Endothelial cell of umbilical vein (primary cell): Measurements from ENCODE around the gene HIRA. TPM values are rescaled to one million over a fixed set of nuclear protein-coding genes. Genes with fewer than 3 reads are reported as not detected.

Experiments used
- BruUV-seq: library from RNA; stranded (reverse); fragments of 400-500 nt; replicated peaks from 2 replicates; lab custom pipeline; 2021; lab: Mats Ljungman, UMichigan
- CTCF ChIA-PET: fragments of 300-600, 350-600 bp; sonication (Branson Sonifier 250); formaldehyde crosslinking; loops from one replicate; lab custom pipeline; 2021; ENCODE audit warnings: antibody characterized with exemption, inconsistent platforms; lab: Charles Lee
- POLR2A ChIA-PET: fragments of 300-600, 350-600 bp; sonication (Branson Sonifier 250); formaldehyde crosslinking; loops from one replicate; lab custom pipeline; 2021; ENCODE audit warnings: antibody characterized with exemption, inconsistent platforms; lab: Charles Lee
- DNase-seq: peaks from one replicate; pipeline ENCODE4 v3.0.0-alpha.2; 2011; ENCODE audit warnings: low read depth, low spot score
- FAIRE-seq: peaks from 2 replicates; lab custom pipeline; 2011; peaks lifted over from hg19 to GRCh38; lab: Jason Lieb, UNC
- H2AFZ ChIP-seq: 2 replicates; pipeline ENCODE4 v1.6.0; 2012; ENCODE audit warnings: low read depth, low read length, control low read depth, inconsistent platforms
- H3K27ac ChIP-seq: 2 replicates; pipeline ENCODE4 v1.5.1; 2011; ENCODE audit warnings: low read depth, mild to moderate bottlenecking, control low read depth, low read length, moderate library complexity; ENCODE audit not compliant: insufficient read depth
- H3K27me3 ChIP-seq, 2 experiments: 2 replicates each; pipeline versions ENCODE4 v1.6.0 to v1.6.1; 2011; ENCODE audit warnings: low read length in 2 of 2, mixed read lengths in 1 of 2; ENCODE audit not compliant: control insufficient read depth in 2 of 2, insufficient read depth in 2 of 2
- H3K36me3 ChIP-seq, 2 experiments: 2 replicates in 1 of 2; 3 replicates in 1 of 2; pipeline ENCODE4 v1.5.1; 2011; ENCODE audit warnings: low read length in 2 of 2, mild to moderate bottlenecking in 1 of 2, moderate library complexity in 1 of 2; ENCODE audit not compliant: control insufficient read depth in 2 of 2, insufficient read depth in 2 of 2; ENCODE audit errors: extremely low read depth in 1 of 2
- H3K4me1 ChIP-seq: 3 replicates; pipeline ENCODE4 v1.5.1; 2011; ENCODE audit warnings: mild to moderate bottlenecking, low read length; ENCODE audit not compliant: control insufficient read depth, insufficient read depth; ENCODE audit errors: extremely low read depth
- H3K4me2 ChIP-seq: 2 replicates; pipeline ENCODE4 v1.6.1; 2011; ENCODE audit warnings: low read length, control low read depth, mixed read lengths; ENCODE audit not compliant: insufficient read depth
- H3K4me3 ChIP-seq, 3 experiments: fragments of 200-600 bp in 1 of 3; sonication (generic), shearing (Covaris generic) in 1 of 3; replicated peaks in 1 of 3; 2 replicates each; pipeline ENCODE4 v1.5.1; 2011 to 2016; ENCODE audit warnings: control low read depth in 3 of 3, low read length in 3 of 3, mild to moderate bottlenecking in 2 of 3, inconsistent platforms in 1 of 3, low read depth in 1 of 3, moderate library complexity in 1 of 3; ENCODE audit not compliant: insufficient read depth in 1 of 3
- H3K79me2 ChIP-seq: 2 replicates; pipeline ENCODE4 v1.6.0; 2012; ENCODE audit warnings: low read length, inconsistent platforms; ENCODE audit not compliant: control insufficient read depth, insufficient read depth
- H3K9ac ChIP-seq: replicated peaks from 2 replicates; pipeline ENCODE3; 2011; ENCODE audit warnings: low read length, control low read depth; ENCODE audit not compliant: insufficient read depth; ENCODE audit errors: extremely low read depth
- H3K9me1 ChIP-seq: replicated peaks from 3 replicates; pipeline ENCODE4 v1.6.0; 2011; ENCODE audit warnings: mild to moderate bottlenecking, low read length; ENCODE audit not compliant: control insufficient read depth, insufficient read depth; ENCODE audit errors: extremely low read depth
- H3K9me3 ChIP-seq: replicated peaks from 2 replicates; pipeline ENCODE4 v1.5.1; 2012; ENCODE audit warnings: low read length, inconsistent platforms; ENCODE audit not compliant: control insufficient read depth, insufficient read depth
- H4K20me1 ChIP-seq: replicated peaks from 2 replicates; pipeline ENCODE3; 2011; ENCODE audit warnings: mild to moderate bottlenecking, low read length; ENCODE audit not compliant: control insufficient read depth, insufficient read depth; ENCODE audit errors: extremely low read depth
- CTCF ChIP-seq, 2 donors: IDR thresholded peaks; 1 replicate in 1 of 2; 2 replicates in 1 of 2; pipeline ENCODE4 v1.5.1; 2011; ENCODE audit warnings: low read length in 2 of 2, mild to moderate bottlenecking in 2 of 2, moderate library complexity in 2 of 2, control low read depth in 1 of 2, inconsistent platforms in 1 of 2, low read depth in 1 of 2; ENCODE audit not compliant: insufficient read depth in 1 of 2; ENCODE audit errors: extremely low read depth in 1 of 2
- EZH2 ChIP-seq: IDR thresholded peaks from 2 replicates; pipeline ENCODE4 v1.6.1; 2012; ENCODE audit warnings: borderline replicate concordance, low read depth, mild to moderate bottlenecking, moderate library complexity, low read length, inconsistent platforms; ENCODE audit not compliant: severe bottlenecking
- FOS ChIP-seq: IDR thresholded peaks from 2 replicates; pipeline ENCODE4 v1.6.1; 2011; ENCODE audit warnings: mild to moderate bottlenecking, low read length, moderate library complexity, borderline replicate concordance; ENCODE audit not compliant: insufficient read depth
- GATA2 ChIP-seq: IDR thresholded peaks from 2 replicates; pipeline ENCODE4 v1.7.0; 2011; ENCODE audit warnings: low read depth, mild to moderate bottlenecking, moderate library complexity, mixed read lengths, low read length; ENCODE audit not compliant: insufficient read length, insufficient read depth
- JUN ChIP-seq: IDR thresholded peaks from 2 replicates; pipeline ENCODE4 v1.6.1; 2011; ENCODE audit warnings: borderline replicate concordance, low read depth; ENCODE audit not compliant: insufficient read length, insufficient read depth
- MAX ChIP-seq: IDR thresholded peaks from 2 replicates; pipeline ENCODE4 v1.6.1; 2011; ENCODE audit not compliant: insufficient read depth, insufficient read length
- MYC ChIP-seq: IDR thresholded peaks from one replicate; pipeline ENCODE4 v1.6.1; 2011; ENCODE audit warnings: mild to moderate bottlenecking, low read depth, low read length
- POLR2A ChIP-seq: IDR thresholded peaks from 2 replicates; pipeline ENCODE4 v1.6.1; 2012; ENCODE audit warnings: low read depth, mild to moderate bottlenecking, control low read depth, low read length
- POLR2AphosphoS5 ChIP-seq: IDR thresholded peaks from 2 replicates; pipeline ENCODE4 v1.6.1; 2012; ENCODE audit warnings: low read depth, mild to moderate bottlenecking, control low read depth, low read length, moderate library complexity; ENCODE audit not compliant: insufficient read depth
- dilution Hi-C: fragments of 300-500 bp; cut with MboI; formaldehyde crosslinking; loops from one replicate; pipeline ENCODE4 v1.15.0; 2019; ENCODE audit warnings: low sequenced_read_pairs; ENCODE audit not compliant: extremely low pct_ligation_motif_present
- intact Hi-C: fragments of 100-400 bp; cut with micrococcal nuclease; formaldehyde crosslinking; loops from one replicate; pipeline ENCODE4 v1.10.0; 2022
- polyA plus RNA-seq, 4 experiments: library from polyadenylated mRNA; depleted of rRNA in 3 of 4; stranded (reverse) in 3 of 4; unstranded in 1 of 4; fragments of >200 nt; gene quantifications; 2 replicates each; pipeline versions ENCODE4 v1.2.1 to v1.2.3, GENCODE V29; 2011 to 2012; ENCODE audit warnings: missing spikeins in 1 of 4
- total RNA-seq: library from RNA; stranded (reverse); gene quantifications from 2 replicates; pipeline ENCODE4 v1.2.3, GENCODE V29; 2021

The HIRA gene
- total and polyA plus RNA-seq, 2 donors (not counting 3 experiments of a cell fraction or from before 2014, with no cell fraction given) = 17.3 to 27.7 TPM

GRCh38 chr22:19480173-19480568 is 48.6 kb upstream of the HIRA start:
- Histone ChIP-seq H3K9me3 (no peaks in the 10 kb centered on the region), H3K27ac (peak overlapping the region; percentile 100), H3K4me2 (peak overlapping the region; percentile 83), H3K9me1 (no peaks in the 10 kb centered on the region), H3K4me3 (peak overlapping the region; percentile 66 to 77 (median 76)), H3K9ac (peak overlapping the region; percentile 70), H3K4me1 (peaks cover 50% of the 10 kb centered on the region), H3K36me3 (no peaks in the 10 kb centered on the region), H3K27me3 (no peaks in the 10 kb centered on the region), H2AFZ (peak overlapping the region; percentile 83), H4K20me1 (no peaks in the 10 kb centered on the region), H3K79me2 (peaks cover 48% of the 10 kb centered on the region)
- ChIA-PET POLR2A (interaction anchor here (1.0 to 1.6 kb wide), 3 partner anchors 9 to 150 kb away, joined by 3 to 5 read pairs (median 3); partner anchors contain the start of gene CLDN5), CTCF (interaction anchor here (0.9 to 4.7 kb wide), 8 partner anchors 11 to 336 kb away, joined by 3 to 67 read pairs (median 4); partner anchors contain the start of gene ESS2)
- DNase-seq (no peak), FAIRE-seq (no peak)
- intact Hi-C loops = no loop called here
- dilution Hi-C loops = no loop called here
- BruUV-seq = no TSS peak
- TF ChIP-seq POLR2A = no peak
- TF ChIP-seq EZH2 = no peak
- TF ChIP-seq GATA2 = no peak
- no peak for TF ChIP-seq FOS
- TF ChIP-seq MAX = no peak
- no peak for TF ChIP-seq MYC
- no peak for TF ChIP-seq JUN
- no peak for TF ChIP-seq POLR2AphosphoS5
- TF ChIP-seq CTCF (IDR thresholded peaks at IDR 0.05; ENCODE audit: extremely low read depth in 1 of 2, insufficient read depth in 1 of 2, low read depth in 1 of 2, low read length in 2 of 2) = no peak
